Endothelial cell of umbilical vein (primary cell): ENCODE data around the gene DEPDC7. TPM values are rescaled to one million over a fixed set of nuclear protein-coding genes. Genes with fewer than 3 reads are reported as not detected.

ENCODE experiments used
- BruUV-seq: library from RNA; stranded (reverse); fragments of 400-500 nt; replicated peaks from 2 replicates; lab custom pipeline; 2021; lab: Mats Ljungman, UMichigan
- CTCF ChIA-PET: fragments of 300-600, 350-600 bp; sonication (Branson Sonifier 250); formaldehyde crosslinking; loops from one replicate; lab custom pipeline; 2021; ENCODE audit warnings: antibody characterized with exemption, inconsistent platforms; lab: Charles Lee
- POLR2A ChIA-PET: fragments of 300-600, 350-600 bp; sonication (Branson Sonifier 250); formaldehyde crosslinking; loops from one replicate; lab custom pipeline; 2021; ENCODE audit warnings: antibody characterized with exemption, inconsistent platforms; lab: Charles Lee
- DNase-seq: peaks from one replicate; pipeline ENCODE4 v3.0.0-alpha.2; 2011; ENCODE audit warnings: low read depth, low spot score
- FAIRE-seq: peaks from 2 replicates; lab custom pipeline; 2011; peaks lifted over from hg19 to GRCh38; lab: Jason Lieb, UNC
- H2AFZ ChIP-seq: 2 replicates; pipeline ENCODE4 v1.6.0; 2012; ENCODE audit warnings: low read depth, low read length, control low read depth, inconsistent platforms
- H3K27ac ChIP-seq: 2 replicates; pipeline ENCODE4 v1.5.1; 2011; ENCODE audit warnings: low read depth, mild to moderate bottlenecking, control low read depth, low read length, moderate library complexity; ENCODE audit not compliant: insufficient read depth
- H3K27me3 ChIP-seq, 2 experiments: 2 replicates each; pipeline versions ENCODE4 v1.6.0 to v1.6.1; 2011; ENCODE audit warnings: low read length in 2 of 2, mixed read lengths in 1 of 2; ENCODE audit not compliant: control insufficient read depth in 2 of 2, insufficient read depth in 2 of 2
- H3K36me3 ChIP-seq, 2 experiments: 2 replicates in 1 of 2; 3 replicates in 1 of 2; pipeline ENCODE4 v1.5.1; 2011; ENCODE audit warnings: low read length in 2 of 2, mild to moderate bottlenecking in 1 of 2, moderate library complexity in 1 of 2; ENCODE audit not compliant: control insufficient read depth in 2 of 2, insufficient read depth in 2 of 2; ENCODE audit errors: extremely low read depth in 1 of 2
- H3K4me1 ChIP-seq: 3 replicates; pipeline ENCODE4 v1.5.1; 2011; ENCODE audit warnings: mild to moderate bottlenecking, low read length; ENCODE audit not compliant: control insufficient read depth, insufficient read depth; ENCODE audit errors: extremely low read depth
- H3K4me2 ChIP-seq: 2 replicates; pipeline ENCODE4 v1.6.1; 2011; ENCODE audit warnings: low read length, control low read depth, mixed read lengths; ENCODE audit not compliant: insufficient read depth
- H3K4me3 ChIP-seq, 3 experiments: fragments of 200-600 bp in 1 of 3; sonication (generic), shearing (Covaris generic) in 1 of 3; replicated peaks in 1 of 3; 2 replicates each; pipeline ENCODE4 v1.5.1; 2011 to 2016; ENCODE audit warnings: control low read depth in 3 of 3, low read length in 3 of 3, mild to moderate bottlenecking in 2 of 3, inconsistent platforms in 1 of 3, low read depth in 1 of 3, moderate library complexity in 1 of 3; ENCODE audit not compliant: insufficient read depth in 1 of 3
- H3K79me2 ChIP-seq: 2 replicates; pipeline ENCODE4 v1.6.0; 2012; ENCODE audit warnings: low read length, inconsistent platforms; ENCODE audit not compliant: control insufficient read depth, insufficient read depth
- H3K9ac ChIP-seq: replicated peaks from 2 replicates; pipeline ENCODE3; 2011; ENCODE audit warnings: low read length, control low read depth; ENCODE audit not compliant: insufficient read depth; ENCODE audit errors: extremely low read depth
- H3K9me1 ChIP-seq: replicated peaks from 3 replicates; pipeline ENCODE4 v1.6.0; 2011; ENCODE audit warnings: mild to moderate bottlenecking, low read length; ENCODE audit not compliant: control insufficient read depth, insufficient read depth; ENCODE audit errors: extremely low read depth
- H3K9me3 ChIP-seq: replicated peaks from 2 replicates; pipeline ENCODE4 v1.5.1; 2012; ENCODE audit warnings: low read length, inconsistent platforms; ENCODE audit not compliant: control insufficient read depth, insufficient read depth
- H4K20me1 ChIP-seq: replicated peaks from 2 replicates; pipeline ENCODE3; 2011; ENCODE audit warnings: mild to moderate bottlenecking, low read length; ENCODE audit not compliant: control insufficient read depth, insufficient read depth; ENCODE audit errors: extremely low read depth
- CTCF ChIP-seq, 2 donors: IDR thresholded peaks; 1 replicate in 1 of 2; 2 replicates in 1 of 2; pipeline ENCODE4 v1.5.1; 2011; ENCODE audit warnings: low read length in 2 of 2, mild to moderate bottlenecking in 2 of 2, moderate library complexity in 2 of 2, control low read depth in 1 of 2, inconsistent platforms in 1 of 2, low read depth in 1 of 2; ENCODE audit not compliant: insufficient read depth in 1 of 2; ENCODE audit errors: extremely low read depth in 1 of 2
- EZH2 ChIP-seq: IDR thresholded peaks from 2 replicates; pipeline ENCODE4 v1.6.1; 2012; ENCODE audit warnings: borderline replicate concordance, low read depth, mild to moderate bottlenecking, moderate library complexity, low read length, inconsistent platforms; ENCODE audit not compliant: severe bottlenecking
- FOS ChIP-seq: IDR thresholded peaks from 2 replicates; pipeline ENCODE4 v1.6.1; 2011; ENCODE audit warnings: mild to moderate bottlenecking, low read length, moderate library complexity, borderline replicate concordance; ENCODE audit not compliant: insufficient read depth
- GATA2 ChIP-seq: IDR thresholded peaks from 2 replicates; pipeline ENCODE4 v1.7.0; 2011; ENCODE audit warnings: low read depth, mild to moderate bottlenecking, moderate library complexity, mixed read lengths, low read length; ENCODE audit not compliant: insufficient read length, insufficient read depth
- JUN ChIP-seq: IDR thresholded peaks from 2 replicates; pipeline ENCODE4 v1.6.1; 2011; ENCODE audit warnings: borderline replicate concordance, low read depth; ENCODE audit not compliant: insufficient read length, insufficient read depth
- MAX ChIP-seq: IDR thresholded peaks from 2 replicates; pipeline ENCODE4 v1.6.1; 2011; ENCODE audit not compliant: insufficient read depth, insufficient read length
- MYC ChIP-seq: IDR thresholded peaks from one replicate; pipeline ENCODE4 v1.6.1; 2011; ENCODE audit warnings: mild to moderate bottlenecking, low read depth, low read length
- POLR2A ChIP-seq: IDR thresholded peaks from 2 replicates; pipeline ENCODE4 v1.6.1; 2012; ENCODE audit warnings: low read depth, mild to moderate bottlenecking, control low read depth, low read length
- dilution Hi-C: fragments of 300-500 bp; cut with MboI; formaldehyde crosslinking; loops from one replicate; pipeline ENCODE4 v1.15.0; 2019; ENCODE audit warnings: low sequenced_read_pairs; ENCODE audit not compliant: extremely low pct_ligation_motif_present
- intact Hi-C: fragments of 100-400 bp; cut with micrococcal nuclease; formaldehyde crosslinking; loops from one replicate; pipeline ENCODE4 v1.10.0; 2022
- polyA plus RNA-seq, 4 experiments: library from polyadenylated mRNA; depleted of rRNA in 3 of 4; stranded (reverse) in 3 of 4; unstranded in 1 of 4; fragments of >200 nt; gene quantifications; 2 replicates each; pipeline versions ENCODE4 v1.2.1 to v1.2.3, GENCODE V29; 2011 to 2012; ENCODE audit warnings: missing spikeins in 1 of 4
- total RNA-seq: library from RNA; stranded (reverse); gene quantifications from 2 replicates; pipeline ENCODE4 v1.2.3, GENCODE V29; 2021

Gene DEPDC7
- total and polyA plus RNA-seq, 2 donors (not counting 3 experiments of a cell fraction or from before 2014, with no cell fraction given), result 0.08 TPM; not detected in 1

- Histone ChIP-seq H3K27me3 (peaks cover 3 to 16% of the 10 kb centered on the region in 2 experiments), H3K9me1 (no peaks in the 10 kb centered on the region), H4K20me1 (no peaks in the 10 kb centered on the region), H3K79me2 (no peaks in the 10 kb centered on the region), H3K36me3 (no peaks in the 10 kb centered on the region), H3K4me3 (no peak overlapping the region), H3K4me1 (no peaks in the 10 kb centered on the region), H3K9me3 (no peaks in the 10 kb centered on the region), H3K9ac (no peak overlapping the region), H2AFZ (no peak overlapping the region), H3K27ac (no peak overlapping the region), H3K4me2 (no peak overlapping the region)
- ChIA-PET POLR2A (no interaction called here), CTCF (no interaction called here)
- TF ChIP-seq JUN (no peak), FOS (no peak), GATA2 (no peak), POLR2A (no peak), MYC (no peak), EZH2 (no peak), CTCF (IDR thresholded peaks at IDR 0.05; ENCODE audit: extremely low read depth in 1 of 2, insufficient read depth in 1 of 2, low read depth in 1 of 2, low read length in 2 of 2) (no peak), MAX (no peak)
- FAIRE-seq (no peak), DNase-seq (no peak)
- BruUV-seq, result no TSS peak
- dilution Hi-C loops (no loop called here), intact Hi-C loops (no loop called here)
These were observed 11.6 kb downstream of the DEPDC7 start for GRCh38 chr11:33027233-33027632.
